Measurements from ENCODE around the gene ZSCAN16.
"Not testable (repeated sequence)": the region's sequence is repeated elsewhere in the genome, so short reads cannot be mapped to it uniquely, and the experiment has no call there.

Gene ZSCAN16

DNA sequence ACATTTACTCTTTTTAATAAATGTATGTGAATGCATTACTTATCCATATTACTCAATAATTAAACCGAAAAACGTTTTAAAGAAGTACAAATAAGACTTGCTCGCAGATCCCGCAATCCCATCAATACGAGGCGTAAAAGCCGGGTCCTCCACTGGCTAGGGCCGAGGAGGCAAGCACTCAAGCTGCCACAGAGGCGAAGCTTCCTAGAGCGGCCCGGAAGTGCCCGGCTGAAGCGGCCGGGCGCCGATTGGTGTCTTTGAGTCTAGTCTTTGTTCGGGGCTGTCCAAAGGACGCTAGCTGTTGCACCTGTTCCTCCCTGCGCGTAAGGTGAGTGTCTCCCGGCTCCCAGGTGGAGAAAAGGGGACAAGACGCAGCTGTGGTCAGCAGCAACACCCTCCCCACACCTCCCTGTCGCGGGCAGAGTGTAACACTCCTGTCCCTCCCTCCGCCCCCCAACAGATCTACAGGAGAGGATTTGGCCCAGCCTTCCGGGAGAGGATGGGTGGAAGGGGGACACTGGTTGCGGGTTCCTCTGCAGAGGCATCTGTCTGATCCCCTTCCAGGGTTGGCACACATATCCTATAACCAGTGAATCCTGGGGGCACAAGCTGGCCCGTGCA is at the start of gene ZSCAN16:
Gene ZSCAN16 (plus strand): TSS at position 260 of the 621 bp plus-strand sequence. CDS start 835 bp downstream, outside the sequence.
- peak; percentile 78 for DNase-seq

DNA sequence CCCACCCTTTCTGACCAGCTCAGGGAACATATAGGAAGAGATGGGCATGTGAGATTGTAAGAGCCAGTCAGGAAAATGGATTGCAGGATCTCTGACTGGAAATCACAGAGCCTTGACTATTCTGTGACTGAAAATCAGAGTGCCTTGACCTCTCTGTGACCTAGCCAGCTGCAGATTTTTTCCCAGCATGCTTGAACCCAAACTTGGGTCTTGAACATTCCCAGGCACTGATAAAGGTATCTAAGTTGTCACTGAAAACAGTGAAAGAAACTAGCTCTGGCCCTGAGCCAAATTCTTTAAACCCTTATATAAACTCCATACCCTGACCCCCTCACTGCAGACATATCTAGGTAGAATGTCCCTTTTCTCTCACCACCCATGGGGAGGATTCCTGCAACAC is 46.4 kb upstream of the ZSCAN16 start:
- no peak for DNase-seq

DNA sequence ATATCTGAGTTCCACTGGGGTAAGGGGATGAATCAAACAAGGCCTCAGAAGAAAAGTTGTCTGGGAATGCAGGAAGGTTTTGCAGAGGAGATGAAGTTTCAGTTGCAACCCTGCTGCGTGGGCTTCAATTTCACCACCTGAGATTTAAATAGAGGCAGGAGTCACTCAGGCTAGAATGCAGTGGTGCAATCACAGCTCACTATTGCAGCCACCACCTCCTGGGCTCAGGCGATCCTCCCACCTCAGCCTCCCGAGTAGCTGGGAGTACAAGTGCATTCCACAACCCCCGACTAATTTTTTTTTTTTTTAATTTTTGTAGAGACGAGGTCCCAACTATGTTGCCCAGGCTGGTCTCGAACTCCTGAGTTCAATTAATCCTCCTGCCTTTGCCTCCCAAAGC is 45.6 kb upstream of the ZSCAN16 start:
- DNase-seq = no peak

DNA sequence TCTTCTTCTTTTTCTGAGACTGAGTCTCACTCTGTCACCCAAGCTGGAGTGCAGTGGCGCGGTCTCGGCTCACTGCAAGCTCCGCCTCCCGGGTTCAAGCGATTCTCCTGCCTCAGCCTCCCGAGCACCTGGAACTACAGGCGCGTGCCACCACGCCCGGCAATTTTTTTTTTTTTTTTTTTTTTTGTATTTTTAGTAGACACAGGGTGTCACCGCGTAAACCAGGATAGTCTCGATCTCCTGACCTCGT is 44.1 kb upstream of the ZSCAN16 start, which contains the start of gene ZNF165:
Gene ZNF165 (plus strand): TSS at position 188 of the 250 bp plus-strand sequence. CDS start 4,913 bp downstream, outside the sequence.
- DNase-seq = not testable (repeated sequence)

DNA sequence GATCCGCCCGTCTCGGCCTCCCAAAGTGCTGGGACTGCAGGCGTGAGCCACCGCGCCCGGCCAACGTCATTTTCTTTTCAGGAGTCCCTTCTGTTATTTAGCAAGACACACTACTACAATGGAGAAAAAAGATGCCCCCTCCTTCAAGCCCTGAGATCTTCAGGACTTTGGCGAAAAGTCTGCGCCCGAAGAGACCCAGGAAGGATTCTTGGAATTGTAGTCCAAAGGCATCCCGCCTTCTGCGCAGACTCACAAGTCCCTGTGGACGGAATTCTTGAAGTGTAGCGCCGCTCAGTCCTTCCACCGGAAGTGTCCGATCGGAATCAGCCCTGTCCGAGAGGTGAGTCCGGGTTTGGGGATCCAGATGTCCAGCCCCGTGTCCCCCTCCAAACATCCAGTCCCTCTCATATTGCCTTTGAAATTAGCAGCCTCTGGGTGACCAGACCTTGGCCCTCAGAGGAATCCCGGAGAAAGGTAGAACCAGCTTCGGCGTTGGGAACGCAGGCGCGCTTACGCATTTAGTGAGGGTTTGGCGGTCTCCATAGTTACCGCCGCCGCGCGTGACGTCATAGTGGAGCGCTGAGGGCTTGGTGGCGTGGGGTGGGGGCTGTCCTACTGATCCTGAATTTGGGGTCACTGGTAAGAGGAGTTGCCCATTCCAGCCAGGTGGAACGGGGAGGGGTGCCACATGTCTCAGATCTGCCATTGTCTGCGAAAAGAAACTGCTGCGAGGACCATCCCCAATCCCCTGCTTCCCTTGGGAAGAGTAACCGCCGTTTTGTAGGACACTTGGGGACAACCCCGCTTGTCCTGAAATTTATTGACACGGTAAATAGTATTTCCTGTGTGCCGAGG is 43.6 kb upstream of the ZSCAN16 start:
- DNase-seq = peak; percentile 93

DNA sequence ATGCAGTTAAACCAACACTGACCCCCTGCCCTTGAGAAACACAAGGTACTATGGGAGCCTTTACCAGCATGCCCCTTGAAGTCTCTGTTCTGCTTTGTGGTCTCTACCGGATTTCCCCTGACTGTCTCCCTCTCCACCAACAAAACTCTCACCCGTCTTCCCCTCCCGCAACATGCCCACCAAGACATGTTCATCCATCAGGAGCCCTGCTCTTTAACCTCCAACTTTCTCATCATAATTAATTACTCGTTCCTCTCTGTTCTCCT is 43.0 kb upstream of the ZSCAN16 start:
- DNase-seq = no peak

DNA sequence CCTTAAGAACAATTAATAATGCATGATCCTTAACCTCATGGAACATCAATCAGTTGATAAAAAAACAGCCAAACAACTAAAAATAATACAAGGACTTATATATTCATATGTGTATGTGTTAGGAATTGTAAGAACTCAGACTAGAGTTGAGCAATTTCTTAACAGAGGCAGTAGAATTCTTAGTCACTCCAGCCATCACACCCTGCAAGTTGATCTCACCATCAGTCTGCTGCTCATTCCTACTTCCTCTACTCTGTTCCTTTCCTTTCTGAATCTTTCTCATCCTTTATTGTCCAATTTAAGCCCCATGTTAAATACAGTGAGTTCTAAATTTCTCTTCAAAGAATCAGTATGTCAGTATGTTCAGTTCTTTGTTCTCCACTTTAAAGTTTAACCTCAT is 41.5 kb upstream of the ZSCAN16 start:
- DNase-seq = no peak

DNA sequence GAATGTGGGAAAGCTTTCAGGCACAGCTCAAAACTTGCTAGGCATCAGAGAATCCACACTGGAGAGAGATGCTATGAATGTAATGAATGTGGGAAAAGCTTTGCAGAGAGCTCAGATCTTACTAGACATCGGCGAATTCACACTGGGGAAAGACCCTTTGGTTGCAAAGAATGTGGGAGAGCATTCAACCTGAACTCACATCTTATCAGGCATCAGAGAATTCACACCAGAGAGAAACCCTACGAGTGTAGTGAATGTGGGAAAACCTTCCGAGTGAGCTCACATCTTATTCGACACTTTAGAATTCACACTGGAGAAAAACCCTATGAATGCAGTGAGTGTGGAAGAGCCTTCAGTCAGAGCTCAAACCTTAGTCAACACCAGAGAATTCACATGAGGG is 35.4 kb upstream of the ZSCAN16 start:
- DNase-seq = no peak

DNA sequence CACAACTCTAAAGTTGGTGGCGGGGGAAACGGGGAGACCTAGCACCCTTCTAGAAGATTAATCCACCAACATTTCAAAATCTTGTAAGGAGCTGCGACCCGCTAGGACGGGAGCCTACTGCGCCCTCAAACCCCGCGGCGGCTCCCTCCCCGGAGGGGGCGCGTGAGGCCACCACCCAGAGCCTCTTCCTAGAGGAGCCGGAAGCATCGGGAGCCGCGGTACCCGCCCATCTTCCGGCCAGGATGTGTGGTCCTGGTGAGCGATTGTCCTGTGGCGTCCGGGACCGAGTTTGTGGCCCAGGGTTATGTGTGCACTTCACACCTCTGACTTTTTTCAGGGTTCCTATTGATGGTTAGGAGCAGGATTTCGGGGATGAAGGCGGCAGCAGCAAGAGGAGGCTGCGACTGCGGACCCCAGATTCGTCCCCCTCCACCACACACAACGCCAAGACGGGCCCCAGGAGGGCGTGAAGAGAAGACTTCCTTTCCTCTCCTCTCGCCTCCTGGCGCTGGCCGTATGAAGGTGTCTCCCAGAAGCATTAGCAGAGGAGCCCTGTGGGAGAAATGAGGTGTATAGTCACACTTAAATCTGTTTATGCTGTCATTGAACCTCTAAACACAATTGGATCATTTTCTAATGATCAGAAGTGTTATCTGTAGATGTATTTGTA is 33.4 kb upstream of the ZSCAN16 start:
- DNase-seq = no peak

DNA sequence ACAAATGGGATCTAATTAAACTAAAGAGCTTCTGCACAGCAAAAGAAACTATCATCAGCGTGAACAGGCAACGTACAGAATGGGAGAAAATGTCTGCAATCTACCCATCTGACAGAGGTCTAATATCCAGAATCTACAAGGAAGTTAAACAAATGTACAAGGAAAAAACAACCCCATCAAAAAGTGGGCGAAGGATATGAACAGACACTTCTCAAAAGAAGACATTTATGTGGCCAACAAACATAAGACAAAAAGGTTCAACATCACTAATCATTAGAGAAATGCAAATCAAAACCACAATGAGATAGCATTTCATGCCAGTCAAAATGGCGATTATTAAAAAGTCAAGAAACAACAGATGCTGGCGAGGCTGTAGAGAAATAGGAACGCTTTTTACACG is 22.2 kb upstream of the ZSCAN16 start:
- DNase-seq = not testable (repeated sequence)

DNA sequence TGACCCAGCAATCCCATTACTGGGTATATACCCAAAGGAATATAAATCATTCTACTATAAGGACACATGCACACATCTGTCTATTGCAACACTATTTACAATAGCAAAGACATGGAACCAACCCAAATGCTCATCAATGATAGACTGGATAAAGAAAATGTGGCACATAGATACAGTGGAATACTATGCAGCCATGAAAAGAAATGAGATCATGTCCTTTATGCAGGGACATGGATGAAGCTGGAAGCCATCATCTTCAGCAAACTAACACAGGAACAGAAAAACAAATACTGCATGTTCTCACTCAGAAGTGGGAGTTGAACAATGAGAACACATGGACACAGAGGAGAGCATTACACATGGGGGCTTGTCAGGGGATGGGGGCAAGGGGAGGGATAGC is 21.7 kb upstream of the ZSCAN16 start:
- not testable (repeated sequence) for DNase-seq

DNA sequence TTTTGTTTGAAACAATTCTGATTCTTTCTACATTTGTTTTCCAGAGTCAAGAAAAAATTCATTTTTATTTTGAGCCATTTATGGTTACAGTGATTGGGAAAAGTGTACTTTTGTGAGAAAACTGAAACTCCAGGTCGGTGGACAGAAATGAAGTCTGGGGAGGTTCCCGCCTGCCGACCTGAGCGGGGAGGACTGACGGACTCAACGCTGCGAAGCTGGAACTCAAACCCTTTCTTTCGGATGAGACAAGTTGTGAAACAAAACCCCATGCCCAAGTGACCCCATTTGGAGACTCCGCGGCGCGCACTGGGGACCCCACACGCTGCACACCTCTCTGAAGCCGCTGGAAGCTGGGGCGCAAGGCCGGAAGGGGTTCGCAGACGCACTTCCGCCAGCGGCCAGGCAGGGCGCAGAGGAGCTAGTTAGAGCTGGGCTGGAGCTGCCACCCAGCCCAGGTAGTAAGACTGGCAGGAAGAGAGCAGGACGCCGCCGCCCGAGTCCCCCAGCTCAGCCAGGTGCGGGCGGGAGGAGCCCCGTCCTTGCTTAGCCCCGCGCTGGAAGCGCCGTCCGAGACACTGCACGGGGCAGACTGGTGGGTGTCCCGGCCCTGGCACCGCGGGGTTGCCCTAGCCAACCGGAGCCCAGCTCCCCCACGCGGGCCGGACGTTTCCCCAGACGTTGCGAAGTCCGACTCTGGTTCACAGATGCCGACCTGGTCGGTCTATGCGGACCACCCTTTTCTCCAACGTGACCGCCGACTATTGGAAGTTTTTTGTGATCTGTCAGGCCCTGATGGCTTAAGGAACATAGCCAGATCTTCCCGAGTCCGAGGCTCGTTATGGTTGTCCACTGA is 19.8 kb upstream of the ZSCAN16 start:
- DNase-seq = peak; percentile 50

DNA sequence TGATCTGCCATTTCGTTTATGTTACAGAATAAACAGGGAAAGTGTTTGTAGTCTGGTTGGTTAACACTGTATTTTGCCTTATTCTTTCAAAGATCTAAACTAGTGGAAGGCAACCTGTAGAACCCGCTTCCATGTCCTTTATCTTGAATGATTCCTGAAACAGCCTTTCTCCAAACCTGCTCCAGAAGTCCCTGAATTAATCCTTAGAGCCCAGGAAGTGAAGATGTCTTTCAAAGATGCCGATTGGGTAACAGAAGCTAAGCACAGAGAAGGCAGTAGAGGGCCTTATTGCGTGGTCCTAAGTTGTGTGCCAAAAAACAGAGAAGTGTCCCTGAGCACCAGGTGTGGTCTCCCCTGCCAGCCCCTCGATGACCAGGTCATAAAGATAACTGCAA is 19.2 kb upstream of the ZSCAN16 start:
- DNase-seq = peak; percentile 40

DNA sequence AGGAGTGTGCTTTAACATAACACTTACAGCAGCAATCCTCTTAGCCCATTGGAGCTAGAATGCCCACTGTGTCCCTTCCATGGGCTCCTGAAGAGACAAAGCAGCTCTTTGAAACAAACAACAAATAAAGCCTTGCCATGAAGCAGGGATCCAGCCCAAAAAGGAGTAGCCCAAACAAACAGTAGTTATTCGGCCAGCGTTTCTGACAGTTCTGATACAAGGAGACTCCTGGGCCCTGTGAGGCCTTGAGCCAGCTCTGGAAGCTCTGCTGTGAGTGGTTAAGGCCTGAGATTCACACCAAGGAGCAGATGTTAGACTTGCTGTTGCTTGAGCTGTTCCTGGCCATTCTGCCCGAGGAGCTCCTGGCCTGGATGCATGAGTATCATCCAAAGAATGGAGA is 16.9 kb upstream of the ZSCAN16 start:
- no peak for DNase-seq

DNA sequence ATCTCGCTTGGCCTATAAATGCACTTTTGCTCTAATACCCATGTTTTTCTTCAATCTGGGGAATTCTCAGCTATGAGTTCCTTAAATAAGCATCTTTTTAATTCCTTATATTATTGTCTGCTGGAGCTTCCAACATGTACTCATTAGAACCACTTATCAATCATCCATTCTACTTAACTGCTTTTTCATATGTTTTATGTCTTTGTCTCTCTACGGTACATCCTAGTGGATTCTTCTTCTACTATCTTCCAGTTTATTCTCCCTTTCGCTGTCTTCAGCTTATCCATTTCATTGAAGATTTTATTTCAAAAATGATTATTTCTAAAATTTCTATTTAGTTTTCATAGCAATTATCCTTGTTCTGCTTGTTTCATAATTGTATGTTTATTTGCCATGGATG is 12.4 kb upstream of the ZSCAN16 start:
- no peak for DNase-seq

DNA sequence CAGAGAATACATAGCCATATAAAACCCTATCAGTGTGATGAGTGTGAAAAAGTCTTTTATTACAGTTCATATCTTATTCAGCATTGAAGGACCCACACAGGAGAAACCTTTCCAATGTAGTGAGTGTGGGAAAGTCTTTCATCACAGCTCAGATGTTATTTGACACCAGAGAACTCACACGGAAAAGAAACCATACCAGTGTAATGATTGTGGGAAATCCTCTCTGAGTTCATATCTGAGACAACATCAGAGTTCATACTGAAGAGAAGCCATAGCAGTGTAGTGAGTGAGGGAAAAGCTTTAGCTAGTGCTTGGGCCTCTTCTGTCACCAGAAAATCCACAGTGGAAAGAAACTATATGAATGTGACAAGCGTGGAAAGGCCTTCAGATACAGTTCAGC is 8.6 kb upstream of the ZSCAN16 start:
- DNase-seq = no peak

DNA sequence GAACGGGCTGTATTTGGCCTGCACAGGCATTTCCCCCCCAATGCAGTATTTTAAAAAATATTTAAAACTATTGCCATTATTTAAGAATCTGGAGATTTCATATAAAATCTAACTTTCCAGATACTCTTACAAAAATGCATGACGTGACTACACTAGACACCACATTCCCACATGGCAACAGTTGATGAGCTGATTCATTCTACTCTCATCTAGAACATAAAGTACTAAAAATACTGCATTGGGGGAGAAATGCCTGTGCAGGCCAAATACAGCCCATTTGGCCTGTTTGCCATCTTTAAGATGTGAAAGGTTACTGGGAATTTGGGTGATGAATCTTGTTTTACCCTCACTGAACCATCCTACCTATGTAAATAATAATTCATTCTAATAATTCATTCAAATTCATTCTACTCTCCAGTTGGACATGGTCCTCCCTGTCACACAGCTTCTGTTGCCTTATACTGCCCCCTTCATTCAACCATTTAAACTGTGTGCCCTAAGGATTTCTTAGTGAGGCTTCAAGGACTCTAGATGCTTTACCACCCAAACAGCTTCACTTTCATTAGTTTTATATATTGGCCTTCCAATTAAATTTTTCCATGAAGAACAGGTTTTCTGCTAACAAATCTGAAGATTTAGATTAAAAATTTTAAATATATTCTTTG is 6.9 kb upstream of the ZSCAN16 start:
- no peak for DNase-seq

DNA sequence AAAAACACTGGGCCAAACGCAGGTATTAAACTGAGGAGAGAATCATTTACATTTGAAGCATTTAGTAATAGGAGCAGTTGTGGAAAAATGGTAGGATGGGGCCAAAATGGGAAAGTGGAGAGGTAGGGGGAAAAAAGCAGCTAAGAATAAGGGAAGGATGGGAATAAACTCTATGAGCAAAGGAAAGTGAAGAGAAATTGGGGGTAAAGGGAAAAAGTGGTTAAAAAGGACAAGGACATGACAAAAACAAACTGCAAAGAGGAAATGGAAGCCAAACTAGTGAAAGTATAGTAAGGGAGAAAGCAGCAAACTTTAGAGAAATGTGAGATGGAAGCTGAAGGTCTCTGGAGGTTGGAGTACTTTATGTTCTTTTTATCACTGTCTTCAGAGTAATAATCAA is 6.2 kb upstream of the ZSCAN16 start:
- no peak for DNase-seq

DNA sequence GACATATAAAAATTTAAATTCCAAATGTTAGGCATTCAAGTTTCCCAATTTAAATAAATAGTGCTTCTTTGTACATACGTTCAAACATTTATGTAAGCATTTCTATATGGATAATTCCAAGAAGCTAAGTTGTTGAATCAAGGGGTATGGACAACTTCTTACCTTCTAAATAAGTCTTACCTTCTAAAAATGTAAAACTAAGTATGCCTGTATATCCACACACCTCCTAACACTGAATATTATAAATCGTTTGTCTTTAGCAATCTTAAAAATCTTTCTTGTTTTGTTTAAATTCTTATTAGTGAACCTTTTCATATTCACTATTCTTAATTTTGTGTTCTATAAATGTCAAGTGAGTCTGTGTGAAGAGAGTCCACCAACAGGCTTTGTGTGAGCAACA is 2.5 kb upstream of the ZSCAN16 start:
- no peak for DNase-seq

DNA sequence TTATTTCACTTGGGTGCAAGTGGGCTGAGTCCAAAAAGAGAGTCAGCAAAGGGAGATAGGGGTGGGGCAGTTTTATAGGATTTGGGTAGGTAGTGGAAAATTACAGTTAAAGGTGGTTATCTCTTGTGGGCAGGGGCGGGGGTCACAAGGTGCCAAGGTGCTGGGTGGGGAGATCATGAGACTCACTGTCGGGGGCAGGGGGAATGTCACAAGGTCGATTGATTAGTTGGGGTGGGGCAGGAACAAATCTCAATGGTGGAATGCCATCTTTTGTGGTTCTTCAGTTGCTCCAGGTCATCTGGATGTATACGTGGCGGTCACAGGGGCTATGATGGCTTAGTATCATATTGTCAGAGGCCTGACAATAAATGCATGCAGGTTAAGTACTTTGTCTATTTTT is 2.1 kb upstream of the ZSCAN16 start:
- not testable (repeated sequence) for DNase-seq

DNA sequence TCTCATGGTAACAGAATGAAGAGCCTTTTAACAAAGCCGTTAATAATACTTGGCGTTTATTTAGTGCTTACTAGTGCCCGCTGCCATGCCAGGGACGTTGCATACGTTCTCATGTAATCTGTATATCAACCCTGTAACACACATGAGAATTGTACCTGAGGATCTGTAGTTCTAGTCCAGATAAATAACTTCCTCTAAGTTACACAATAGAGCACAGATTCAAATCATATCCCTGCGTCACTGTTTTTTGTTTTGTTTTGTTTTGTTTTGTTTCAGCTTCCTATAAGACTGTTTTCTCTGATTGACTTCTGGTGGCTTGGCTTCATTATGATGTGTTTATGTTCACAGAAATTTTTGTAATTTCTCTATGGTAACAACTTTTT is 553 bp downstream of the ZSCAN16 start:
- DNase-seq = no peak

DNA sequence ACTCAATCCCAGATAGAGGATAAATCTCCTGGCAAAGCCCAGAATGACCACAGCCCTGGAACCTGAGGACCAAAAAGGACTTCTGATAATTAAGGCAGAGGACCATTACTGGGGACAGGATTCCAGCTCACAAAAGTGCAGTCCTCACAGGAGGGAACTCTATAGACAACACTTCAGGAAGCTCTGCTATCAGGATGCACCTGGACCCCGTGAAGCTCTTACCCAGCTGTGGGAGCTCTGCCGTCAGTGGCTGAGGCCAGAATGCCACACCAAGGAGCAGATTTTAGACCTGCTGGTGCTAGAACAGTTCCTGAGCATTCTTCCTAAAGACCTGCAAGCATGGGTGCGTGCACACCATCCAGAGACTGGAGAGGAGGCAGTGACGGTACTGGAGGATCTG is 992 bp downstream of the ZSCAN16 start:
- no peak for DNase-seq

DNA sequence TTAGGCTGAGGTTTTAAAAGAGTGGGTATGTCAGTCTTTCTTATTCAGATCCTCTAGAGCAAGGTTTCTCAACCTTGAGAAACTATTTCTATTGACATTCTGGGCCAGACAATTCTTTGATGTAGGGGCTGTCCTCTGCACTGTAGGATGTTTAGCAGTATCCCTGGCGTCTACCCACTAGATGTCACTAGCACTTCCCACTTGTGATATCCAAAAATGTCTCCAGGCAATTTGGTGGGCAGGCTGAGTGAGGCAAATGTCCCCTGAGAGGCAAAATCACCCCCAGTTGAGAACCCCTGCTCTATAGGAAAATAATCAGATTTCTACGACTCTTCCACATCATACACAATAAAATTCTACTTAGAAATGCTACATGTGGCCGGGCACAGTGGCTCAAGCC is 9.6 kb downstream of the ZSCAN16 start:
- peak; percentile 5 for DNase-seq

Measured in kidney glomerular epithelial cell (primary cell).